Epidermal melanocyte (primary cell): Measurements from ENCODE around the gene GALM.

ENCODE experiments used
- DNase-seq: peaks from one replicate; pipeline ENCODE4 v3.0.0; 2011; ENCODE audit warnings: low spot score; ENCODE audit not compliant: insufficient read length

GALM gene

DNA sequence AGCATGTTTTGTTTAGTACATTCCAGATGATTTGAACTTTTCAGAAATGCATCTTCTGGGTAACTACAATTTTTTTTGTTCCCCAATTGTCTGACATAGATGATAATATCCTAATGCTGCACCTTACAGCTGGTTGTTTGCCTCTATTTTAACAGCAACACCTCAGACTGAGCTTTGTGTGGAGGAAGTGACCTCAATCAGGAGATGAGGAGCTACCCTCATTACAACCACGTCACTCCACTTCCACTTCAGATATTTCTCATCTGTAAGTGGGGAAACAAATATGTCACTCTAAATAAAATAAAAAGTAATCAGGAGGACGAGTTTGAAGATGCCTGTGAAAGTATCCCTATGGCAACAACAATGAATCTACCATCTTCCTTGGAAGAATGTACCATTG lies 97.3 kb downstream of the GALM start:
- no peak for DNase-seq

DNA sequence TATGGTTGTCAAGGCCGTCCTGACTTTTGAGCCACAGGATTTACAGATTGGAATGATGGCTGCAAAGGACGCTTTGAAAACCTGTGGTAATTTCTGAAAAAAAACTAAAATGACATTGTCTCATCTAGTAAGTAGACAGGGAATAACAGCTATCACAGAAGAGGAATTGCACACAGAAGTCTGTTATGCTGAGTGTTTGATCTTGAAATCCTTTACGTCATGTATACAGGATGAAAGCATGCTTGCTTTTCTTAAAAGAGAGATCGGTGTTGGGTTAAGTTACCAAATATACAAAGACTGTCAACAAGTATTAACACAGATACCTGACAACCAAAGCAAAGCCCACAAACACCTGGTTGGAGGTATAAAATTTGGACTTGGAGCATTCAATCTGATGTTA lies 97.8 kb downstream of the GALM start:
- DNase-seq: no peak

DNA sequence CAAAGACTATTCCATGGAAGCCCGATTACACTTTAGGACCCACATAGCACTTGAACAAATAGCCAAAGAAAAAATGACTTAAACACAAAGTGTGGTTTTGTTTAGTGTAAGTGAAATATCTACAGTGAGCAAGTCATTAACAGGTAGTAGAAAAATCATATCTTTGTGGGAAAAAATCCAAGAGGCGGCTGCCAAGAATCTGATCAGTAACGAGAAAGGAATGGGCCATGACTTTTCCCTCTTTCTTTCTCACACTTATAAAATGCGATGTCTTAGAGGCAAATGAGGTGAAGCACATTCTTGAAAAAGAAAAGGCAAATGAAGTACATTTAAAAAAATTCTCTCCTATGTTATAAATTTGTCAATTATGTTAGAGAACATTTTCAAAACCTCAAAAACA lies 99.2 kb downstream of the GALM start:
- no peak for DNase-seq

DNA sequence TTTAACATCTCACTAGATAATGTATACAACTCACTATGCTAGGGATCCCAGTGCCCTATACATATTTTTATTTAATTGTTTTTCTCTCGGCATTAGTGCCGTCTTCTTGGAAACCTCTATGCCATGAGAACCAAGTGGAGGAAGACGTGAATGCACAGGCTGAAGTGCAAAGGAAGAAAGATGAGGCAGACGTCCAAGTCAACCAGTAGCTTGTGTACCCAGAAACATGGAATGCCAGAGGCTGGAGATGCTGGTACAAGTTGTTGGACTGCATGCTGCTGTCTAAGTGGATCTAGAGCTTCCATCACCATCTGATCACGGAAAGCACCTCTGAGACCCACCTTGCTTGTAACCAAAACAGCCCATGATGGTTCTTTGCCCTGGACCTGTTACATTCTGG lies 99.6 kb downstream of the GALM start:
- no peak for DNase-seq

DNA sequence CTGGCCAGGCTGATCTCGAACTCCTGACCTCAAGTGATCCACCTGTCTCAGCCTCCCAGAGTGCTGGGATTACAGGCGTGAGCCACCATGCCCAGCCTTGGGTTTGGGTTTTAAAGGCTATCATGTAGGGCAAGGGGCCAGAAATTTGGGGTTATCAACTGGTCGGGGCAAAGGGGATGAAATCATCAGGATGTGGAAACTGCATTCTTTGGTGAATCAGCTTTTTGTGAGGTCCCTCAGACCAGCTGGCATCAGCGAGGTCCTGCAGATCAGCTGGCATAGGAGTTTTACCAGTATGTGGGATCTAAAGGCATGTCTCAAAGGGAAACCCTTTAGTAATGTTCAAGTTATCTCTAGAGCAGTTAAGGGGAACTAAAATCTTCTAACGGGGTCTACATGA lies 105.7 kb downstream of the GALM start:
- no peak for DNase-seq

DNA sequence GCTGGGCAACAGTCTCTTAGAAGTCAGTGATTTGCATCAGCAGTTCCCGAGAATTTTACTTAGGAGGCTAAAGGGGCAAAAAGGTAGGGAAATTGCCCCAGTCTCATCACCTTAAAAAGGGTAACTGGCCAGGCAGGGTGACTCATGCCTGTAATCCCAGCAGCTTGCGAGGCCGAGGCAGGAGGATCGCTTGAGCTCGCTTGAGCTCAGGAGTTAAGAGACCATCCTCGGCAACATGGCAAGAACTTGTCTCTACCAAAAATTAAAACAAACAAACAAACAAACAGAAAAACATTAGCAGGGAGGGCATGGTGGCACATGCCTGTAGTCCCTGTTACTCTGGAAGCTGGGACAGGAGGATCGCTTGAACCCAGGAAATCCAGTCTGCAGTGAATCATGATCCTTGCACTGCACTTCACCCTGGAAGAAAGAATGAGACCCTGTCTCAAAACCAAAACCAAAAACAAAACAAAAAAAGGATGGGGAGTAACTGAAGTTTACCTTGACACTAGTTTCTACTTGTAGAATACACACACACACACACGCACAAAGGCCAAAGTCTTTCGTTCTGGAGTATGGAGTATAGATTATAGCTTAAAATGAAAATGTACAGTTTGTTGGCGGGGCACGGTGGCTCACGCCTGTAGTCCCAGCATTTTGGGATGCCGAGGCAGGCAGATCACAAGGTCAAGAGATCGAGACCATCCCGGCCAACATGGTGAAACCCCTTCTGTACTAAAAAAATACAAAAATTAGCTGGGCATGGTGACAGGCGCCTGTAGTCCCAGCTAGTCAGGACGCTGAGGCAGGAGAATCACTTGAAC lies 109.4 kb downstream of the GALM start:
- DNase-seq: no peak

DNA sequence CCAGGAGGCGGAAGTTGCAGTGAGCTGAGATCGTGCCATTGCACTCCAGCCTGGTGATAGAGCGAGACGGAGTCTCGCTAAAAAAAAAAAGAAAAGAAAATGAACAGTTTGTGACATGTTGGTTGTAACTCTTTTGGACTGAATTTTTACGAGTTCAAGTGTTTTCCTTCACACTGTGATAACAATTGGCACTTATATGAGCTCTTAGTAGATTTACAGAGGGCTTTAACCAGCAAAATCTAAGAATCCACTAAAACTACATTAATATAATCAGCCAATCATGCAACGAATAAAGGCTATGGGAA lies 110.0 kb downstream of the GALM start:
- no peak for DNase-seq

DNA sequence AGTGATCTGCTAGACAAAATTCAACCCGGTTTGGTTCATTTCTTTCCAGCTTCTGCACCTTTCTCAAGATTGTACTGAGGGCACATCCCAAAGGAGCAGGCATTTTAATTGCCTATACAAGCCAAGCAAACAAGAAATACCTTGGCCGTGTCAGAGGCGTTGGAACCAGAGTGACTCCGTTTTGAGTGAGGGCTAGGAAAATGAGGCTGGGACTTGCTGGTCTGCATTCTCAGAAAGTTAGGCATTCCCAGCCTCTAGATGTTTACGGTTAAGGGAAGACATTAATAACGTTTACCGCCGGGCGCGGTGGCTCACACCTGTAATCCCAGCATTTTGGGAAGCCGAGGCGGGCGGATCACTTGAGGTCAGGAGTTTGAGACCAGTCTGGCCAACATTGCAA lies 110.6 kb downstream of the GALM start:
- no peak for DNase-seq

DNA sequence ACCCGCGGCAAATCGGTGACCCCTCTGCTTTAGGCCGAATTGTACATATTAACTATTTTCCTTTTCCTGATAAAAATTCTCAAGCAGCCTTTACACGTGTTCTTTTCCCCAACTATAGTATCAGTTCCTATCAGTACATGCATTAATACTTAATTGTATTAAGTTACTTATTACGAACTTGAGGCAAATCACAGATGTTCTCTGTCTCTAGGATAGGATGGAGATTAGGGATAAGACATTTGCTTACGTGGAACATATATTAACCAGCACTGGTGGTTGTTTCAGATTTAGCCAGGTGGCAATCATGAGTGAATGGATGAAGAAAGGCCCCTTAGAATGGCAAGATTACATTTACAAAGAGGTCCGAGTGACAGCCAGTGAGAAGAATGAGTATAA lies 112.8 kb downstream of the GALM start:
- DNase-seq: no peak

DNA sequence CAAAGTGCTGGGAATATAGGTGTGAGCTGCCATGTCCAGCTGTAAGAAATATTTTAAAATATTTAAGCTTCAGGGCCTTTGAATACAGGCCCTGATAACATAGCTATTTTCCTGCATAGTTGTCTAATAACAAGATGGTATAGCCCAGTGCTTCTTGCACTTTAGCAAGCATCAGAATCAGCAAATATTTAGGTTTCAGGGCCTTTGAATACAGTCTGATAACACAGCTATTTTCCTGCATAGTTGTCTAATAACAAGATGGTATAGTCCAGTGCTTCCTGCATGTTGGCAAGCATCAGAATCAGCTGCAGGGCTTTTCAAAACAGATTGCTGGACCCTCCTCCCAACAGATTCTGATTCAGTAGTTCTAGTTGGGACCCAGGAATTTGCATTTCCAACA lies 117.7 kb downstream of the GALM start:
- DNase-seq: no peak
